NCI-H446 (cell line): ENCODE data around the gene PRR35.
"Not testable (repeated sequence)": the region's sequence is repeated elsewhere in the genome, so short reads cannot be mapped to it uniquely, and the experiment has no call there.

Experiments used
- DNase-seq, 2 experiments: peaks; one replicate each; lab custom pipeline; 2025; lab: John Stamatoyannopoulos, UW

The PRR35 gene

GRCh38 chr16:593807-594206 is 33.6 kb downstream of the PRR35 start:
- DNase-seq: no peak

- no peak for DNase-seq
Measured at GRCh38 chr16:595094-595528, 34.9 kb downstream of the PRR35 start.

- no peak for DNase-seq
Measured at GRCh38 chr16:595942-596735, 35.9 kb downstream of the PRR35 start.

- no peak for DNase-seq
Measured at GRCh38 chr16:596736-597060, 36.5 kb downstream of the PRR35 start.

GRCh38 chr16:597655-598054 is 37.5 kb downstream of the PRR35 start:
- not testable (repeated sequence) for DNase-seq

GRCh38 chr16:598823-599739 is 38.9 kb downstream of the PRR35 start:
- no peak for DNase-seq

GRCh38 chr16:600781-601180 is 40.6 kb downstream of the PRR35 start:
- DNase-seq: no peak

- DNase-seq: no peak
Measured at GRCh38 chr16:603933-604332, 43.7 kb downstream of the PRR35 start.

GRCh38 chr16:606656-607307 is 46.6 kb downstream of the PRR35 start:
- no peak for DNase-seq

GRCh38 chr16:608019-608418 is 47.8 kb downstream of the PRR35 start:
- no peak for DNase-seq

GRCh38 chr16:609316-609715 is 49.1 kb downstream of the PRR35 start:
- no peak for DNase-seq

- no peak for DNase-seq
Measured at GRCh38 chr16:609984-610383, 49.8 kb downstream of the PRR35 start.

- DNase-seq: no peak
Measured at GRCh38 chr16:610513-611381, 50.6 kb downstream of the PRR35 start.

- DNase-seq: no peak
Measured at GRCh38 chr16:615122-615521, 54.9 kb downstream of the PRR35 start.
